ENCODE data around the gene PAQR9.

PAQR9 gene

GRCh38 chr3:142982038-142982773, 18.7 kb upstream of the PAQR9 start:
- TF ChIP-seq SIN3A (IDR thresholded peaks at IDR 0.05; ENCODE audit: borderline replicate concordance, insufficient read depth, low read length) (no peak), POLR2AphosphoS5 (IDR thresholded peaks at IDR 0.05; ENCODE audit: low read depth, low read length) (no peak), FOXP2 (optimal IDR thresholded peaks at IDR 0.05; ENCODE audit: borderline replicate concordance, extremely low read depth, extremely low read length, insufficient read depth) (no peak), REST (IDR thresholded peaks at IDR 0.05; ENCODE audit: insufficient read depth in 1 of 2, low read depth in 2 of 2, low read length in 2 of 2) (no peak), TAF1 (IDR thresholded peaks at IDR 0.05; ENCODE audit: borderline replicate concordance, insufficient read depth, low read length) (no peak)

GRCh38 chr3:142981108-142981507, 17.6 kb upstream of the PAQR9 start:
- TF ChIP-seq REST (IDR thresholded peaks at IDR 0.05; ENCODE audit: insufficient read depth in 1 of 2, low read depth in 2 of 2, low read length in 2 of 2) (no peak), TAF1 (IDR thresholded peaks at IDR 0.05; ENCODE audit: borderline replicate concordance, insufficient read depth, low read length) (no peak), POLR2AphosphoS5 (IDR thresholded peaks at IDR 0.05; ENCODE audit: low read depth, low read length) (no peak), SIN3A (IDR thresholded peaks at IDR 0.05; ENCODE audit: borderline replicate concordance, insufficient read depth, low read length) (no peak), FOXP2 (optimal IDR thresholded peaks at IDR 0.05; ENCODE audit: borderline replicate concordance, extremely low read depth, extremely low read length, insufficient read depth) (no peak)

- TF ChIP-seq FOXP2 (optimal IDR thresholded peaks at IDR 0.05; ENCODE audit: borderline replicate concordance, extremely low read depth, extremely low read length, insufficient read depth) (no peak), REST (IDR thresholded peaks at IDR 0.05; ENCODE audit: insufficient read depth in 1 of 2, low read depth in 2 of 2, low read length in 2 of 2) (no peak), POLR2AphosphoS5 (IDR thresholded peaks at IDR 0.05; ENCODE audit: low read depth, low read length) (no peak), SIN3A (IDR thresholded peaks at IDR 0.05; ENCODE audit: borderline replicate concordance, insufficient read depth, low read length) (no peak)
Measured at GRCh38 chr3:142977399-142977728, 13.9 kb upstream of the PAQR9 start.

GRCh38 chr3:142976621-142977398, 13.3 kb upstream of the PAQR9 start:
- TF ChIP-seq SIN3A (IDR thresholded peaks at IDR 0.05; ENCODE audit: borderline replicate concordance, insufficient read depth, low read length) (no peak), POLR2AphosphoS5 (IDR thresholded peaks at IDR 0.05; ENCODE audit: low read depth, low read length) (no peak), TAF1 (IDR thresholded peaks at IDR 0.05; ENCODE audit: borderline replicate concordance, insufficient read depth, low read length) (no peak), FOXP2 (optimal IDR thresholded peaks at IDR 0.05; ENCODE audit: borderline replicate concordance, extremely low read depth, extremely low read length, insufficient read depth) (peak; percentile 66), REST (IDR thresholded peaks at IDR 0.05; ENCODE audit: insufficient read depth in 1 of 2, low read depth in 2 of 2, low read length in 2 of 2) (no peak)
